Measurements from ENCODE around the gene GAS6.

Gene GAS6

GRCh38 chr13:113785051-113786010 lies 78.5 kb downstream of the GAS6 start (continued):
- TF ChIP-seq ZBTB11 (tag by site-specific recombination; conservative IDR thresholded peaks at IDR 0.05; ENCODE audit: low read depth) (no peak), ZNF404 (tag by site-specific recombination; IDR thresholded peaks at IDR 0.05) (no peak)

- Histone ChIP-seq H3K27ac (ENCODE audit: extremely low read depth, low read depth, low read length) (no peak overlapping the region), H3K36me3 (ENCODE audit: control insufficient read depth in 2 of 2, insufficient read depth in 1 of 2, low read length in 2 of 2) (no peaks in the 10 kb centered on the region), H3K9me3 (ENCODE audit: control insufficient read depth, insufficient read depth, low read depth, low read length) (no peaks in the 10 kb centered on the region), H3K4me3 (ENCODE audit: low read depth, low read length) (no peak overlapping the region), H3K4me1 (ENCODE audit: control insufficient read depth, insufficient read depth, low read length) (no peaks in the 10 kb centered on the region)
- TF ChIP-seq INSM2 (tag by site-specific recombination; IDR thresholded peaks at IDR 0.05) (no peak), ZNF664 (tag by site-specific recombination; IDR thresholded peaks at IDR 0.05) (no peak), ZNF692 (tag by site-specific recombination; IDR thresholded peaks at IDR 0.05) (no peak), ELK4 (IDR thresholded peaks at IDR 0.05; ENCODE audit: borderline replicate concordance, low read depth, low read length) (no peak), OSR2 (tag by site-specific recombination; IDR thresholded peaks at IDR 0.05) (no peak), ZNF510 (tag by site-specific recombination; IDR thresholded peaks at IDR 0.05; ENCODE audit: insufficient replicate concordance) (no peak), ZNF600 (tag by site-specific recombination; IDR thresholded peaks at IDR 0.05) (no peak), ZNF488 (tag by site-specific recombination; IDR thresholded peaks at IDR 0.05) (no peak), ZNF423 (tag by site-specific recombination; IDR thresholded peaks at IDR 0.05) (no peak), ZNF776 (tag by site-specific recombination; IDR thresholded peaks at IDR 0.05; ENCODE audit: borderline replicate concordance) (no peak), REPIN1 (tag by site-specific recombination; IDR thresholded peaks at IDR 0.05; ENCODE audit: low read depth) (no peak)
- ChIA-PET CTCF (no interaction called here), POLR2A (no interaction called here)
Measured at GRCh38 chr13:113784645-113785024, 79.2 kb downstream of the GAS6 start.

Measured in HEK293 (cell line).